HG02973 (cell line): ENCODE data around the gene PTRHD1.
A peak's percentile ranks its signal among the peaks of the same experiment; 100 is the strongest.
"Not testable (repeated sequence)": the region's sequence is repeated elsewhere in the genome, so short reads cannot be mapped to it uniquely, and the experiment has no call there.

Experiments used
- ATAC-seq: cut with Tn5 transposase; IDR thresholded peaks from one replicate; pipeline ENCODE4 v1.9.1; 2021; ENCODE audit warnings: moderate library complexity; ENCODE audit not compliant: unreplicated experiment

PTRHD1 gene, protein sequence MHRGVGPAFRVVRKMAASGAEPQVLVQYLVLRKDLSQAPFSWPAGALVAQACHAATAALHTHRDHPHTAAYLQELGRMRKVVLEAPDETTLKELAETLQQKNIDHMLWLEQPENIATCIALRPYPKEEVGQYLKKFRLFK

DNA sequence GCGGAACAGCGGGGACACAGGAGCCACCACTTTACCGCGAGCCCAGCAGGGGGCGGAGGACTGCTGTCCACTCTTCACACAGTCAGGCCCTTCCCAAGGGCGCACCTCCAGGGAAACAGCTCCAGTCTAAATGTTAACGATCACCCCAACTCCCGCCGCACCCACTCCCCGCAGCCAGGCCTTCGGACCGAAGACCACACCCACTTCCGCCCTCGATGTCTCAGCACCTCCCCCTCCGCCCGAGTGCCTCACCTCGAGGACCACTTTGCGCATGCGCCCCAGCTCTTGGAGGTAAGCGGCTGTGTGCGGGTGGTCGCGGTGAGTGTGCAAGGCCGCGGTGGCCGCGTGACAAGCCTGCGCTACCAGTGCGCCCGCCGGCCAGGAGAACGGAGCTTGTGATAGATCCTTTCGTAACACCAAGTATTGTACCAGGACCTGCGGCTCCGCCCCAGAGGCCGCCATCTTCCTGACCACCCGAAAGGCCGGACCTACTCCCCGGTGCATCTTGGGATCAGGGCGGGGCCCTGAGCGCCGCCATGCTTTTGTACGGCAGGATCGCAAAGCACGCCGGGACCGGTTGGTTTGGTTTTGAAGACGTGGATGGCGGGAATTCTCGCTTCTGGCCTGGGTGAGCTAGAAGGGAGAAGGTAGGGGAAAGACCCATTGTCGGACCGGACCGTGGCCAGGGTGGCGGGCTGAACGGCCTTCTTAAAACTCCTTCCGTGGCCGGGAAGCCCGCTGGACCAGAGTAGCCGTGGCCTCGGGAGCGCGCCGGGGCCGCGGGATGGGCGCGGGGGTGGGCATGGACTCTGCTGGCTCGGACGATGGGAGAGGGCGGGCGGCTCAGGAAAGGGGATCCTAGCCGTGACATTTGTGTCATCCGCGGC, at the start of gene PTRHD1, which contains the start of gene CENPO:
PTRHD1 (minus strand) TSS at position 518 of the 887 bp plus-strand sequence; CDS start at position 504, 14 bp downstream.
CENPO (plus strand) TSS at position 552 of the 887 bp plus-strand sequence. CDS start 495 bp downstream, outside the sequence.
- peak; percentile 89 for ATAC-seq

DNA sequence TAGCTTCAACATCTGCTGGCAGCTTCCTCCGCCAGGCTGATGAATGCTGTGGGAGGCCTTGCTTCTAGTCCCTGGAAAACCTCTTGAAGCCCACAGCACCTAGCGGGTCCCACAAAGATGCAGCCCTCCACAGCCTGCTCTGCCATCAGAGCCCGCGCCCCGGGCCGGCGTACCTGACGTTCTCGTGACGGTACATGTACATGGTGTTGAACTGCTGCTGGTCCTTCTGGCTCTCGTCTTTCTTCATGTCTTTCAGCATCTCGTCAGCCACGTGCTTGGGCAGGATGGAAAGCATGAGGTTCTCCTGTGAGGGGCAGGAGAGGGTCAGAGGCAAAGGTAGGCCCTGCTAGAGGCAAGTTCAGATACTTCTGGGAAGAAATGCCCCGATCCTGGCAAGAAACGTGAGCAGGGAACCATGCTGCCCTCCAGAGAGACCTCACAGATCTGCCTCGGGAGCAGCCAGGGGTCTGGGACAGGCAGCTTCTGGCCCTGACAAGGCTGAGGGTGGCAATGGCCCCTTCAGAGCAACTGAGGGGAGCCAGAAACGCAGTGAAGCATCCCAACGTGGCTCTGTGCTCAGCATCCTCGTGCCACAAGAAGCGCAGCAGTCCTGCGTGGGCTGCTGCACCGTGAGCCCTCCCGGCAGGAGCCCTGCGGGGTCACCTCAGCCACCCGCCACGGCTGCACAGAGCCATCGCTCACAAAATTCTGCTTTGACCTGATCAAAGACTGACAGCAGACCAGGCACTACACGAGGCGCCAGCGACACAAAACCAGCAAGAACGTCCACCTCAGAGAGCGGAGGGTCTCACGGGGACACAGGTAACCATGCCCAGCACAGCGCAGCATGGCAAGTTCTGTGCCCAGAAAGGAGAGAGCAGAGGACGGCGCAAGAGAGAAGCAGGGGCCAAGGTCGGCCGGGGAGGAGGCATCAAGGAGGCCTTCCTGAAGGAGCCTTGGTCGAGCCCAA, 49.2 kb upstream of the PTRHD1 start:
- no peak for ATAC-seq

DNA sequence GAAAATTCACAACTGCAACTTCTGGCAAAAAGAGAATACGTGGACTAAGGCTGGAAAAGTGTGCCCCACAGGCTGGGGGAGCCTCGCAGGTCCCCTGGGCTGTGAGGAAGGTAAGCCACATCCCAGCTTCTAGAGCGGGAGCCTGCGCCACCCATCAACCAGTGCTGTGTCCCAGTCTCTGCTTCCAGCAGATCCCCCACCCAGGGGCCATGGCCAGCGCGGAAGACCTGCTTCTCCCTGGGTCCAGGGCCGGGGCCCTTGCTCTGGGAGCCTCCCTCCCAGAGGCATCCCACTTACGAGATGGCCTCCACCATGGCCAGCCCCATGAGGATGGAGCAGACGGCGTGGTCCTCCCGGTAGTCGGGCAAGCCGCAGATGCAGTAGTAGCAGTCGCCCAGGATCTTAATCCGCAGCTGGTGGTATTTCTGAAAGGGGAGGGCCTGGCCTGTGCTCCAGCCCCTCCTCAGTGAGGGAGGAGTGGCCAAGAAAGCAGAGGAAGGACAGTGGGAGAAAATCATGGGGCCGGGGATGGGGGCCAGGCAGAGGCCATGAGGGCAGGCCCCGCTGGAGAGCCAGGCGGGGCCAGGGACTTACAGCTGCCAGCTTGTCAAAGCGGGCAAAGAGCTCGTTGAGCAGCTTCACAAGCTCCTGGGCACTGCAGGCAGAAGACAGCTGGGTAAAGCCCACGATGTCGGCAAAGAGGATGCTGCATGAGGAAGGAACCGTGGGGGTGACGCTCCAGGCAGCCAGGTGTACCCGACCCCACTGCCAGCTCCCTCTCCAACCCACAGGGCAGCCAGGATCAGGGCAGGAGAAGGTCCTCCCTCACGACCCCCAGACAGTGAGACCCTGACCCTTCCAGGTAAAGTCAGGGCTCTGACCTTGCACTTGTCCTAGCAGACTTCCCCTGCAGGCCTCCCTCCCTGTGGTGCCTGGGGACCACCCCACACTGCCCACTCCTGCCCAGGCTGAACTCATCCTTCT, 48.1 kb upstream of the PTRHD1 start:
- ATAC-seq = no peak

DNA sequence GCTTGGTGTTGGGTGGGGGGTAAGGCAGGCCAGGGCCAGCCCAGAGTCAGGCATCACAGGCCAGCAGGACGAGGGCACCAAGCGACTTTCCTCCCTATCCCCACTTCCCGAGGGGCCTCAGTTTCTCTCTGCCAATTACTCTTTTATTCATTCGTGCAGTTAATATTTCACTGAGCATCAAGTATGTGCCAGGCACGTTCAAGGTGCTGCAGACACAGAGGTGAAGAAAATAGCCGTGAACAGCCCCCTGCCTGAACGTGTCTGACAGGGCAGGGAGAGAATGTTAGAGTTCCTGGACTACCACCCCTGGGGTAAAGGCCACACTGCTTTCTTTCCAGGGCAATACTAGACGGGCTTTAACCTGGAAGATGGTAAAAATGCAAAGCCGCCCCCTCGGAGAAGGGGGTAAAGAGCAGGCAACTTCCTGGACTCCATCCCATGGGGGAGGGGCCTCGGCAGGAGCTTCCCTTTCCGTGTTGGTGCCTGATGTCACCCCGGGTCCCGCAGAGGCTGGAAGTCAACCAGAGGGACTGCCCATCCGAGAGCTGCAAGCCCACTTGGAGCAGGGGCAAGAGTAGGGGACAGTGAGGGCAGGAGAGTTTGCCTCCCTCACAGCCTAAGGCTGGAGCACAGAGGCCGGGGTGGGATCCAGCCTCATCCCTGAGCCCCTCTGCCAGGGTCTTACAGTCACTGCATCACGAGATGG, 47.1 kb upstream of the PTRHD1 start:
- no peak for ATAC-seq

DNA sequence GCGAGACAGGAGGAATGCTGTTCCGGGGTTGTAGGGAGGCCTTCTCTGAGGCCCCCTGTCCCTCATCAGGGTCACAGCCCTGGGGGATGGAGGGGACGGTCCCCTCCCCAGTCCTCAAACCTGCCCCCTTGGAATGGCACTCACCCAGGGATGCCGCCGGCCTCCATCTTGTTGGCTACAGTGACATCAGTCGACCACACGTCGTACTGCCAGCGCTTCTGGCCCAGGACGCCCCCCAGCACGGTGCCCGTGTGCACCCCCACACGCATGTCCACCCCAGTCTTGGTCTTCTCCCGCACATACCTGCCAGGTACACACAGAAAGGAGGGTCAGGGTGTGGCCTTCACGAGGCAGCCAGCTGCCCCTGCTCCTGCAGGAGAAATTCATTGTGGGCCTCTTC, 46.5 kb upstream of the PTRHD1 start:
- no peak for ATAC-seq

DNA sequence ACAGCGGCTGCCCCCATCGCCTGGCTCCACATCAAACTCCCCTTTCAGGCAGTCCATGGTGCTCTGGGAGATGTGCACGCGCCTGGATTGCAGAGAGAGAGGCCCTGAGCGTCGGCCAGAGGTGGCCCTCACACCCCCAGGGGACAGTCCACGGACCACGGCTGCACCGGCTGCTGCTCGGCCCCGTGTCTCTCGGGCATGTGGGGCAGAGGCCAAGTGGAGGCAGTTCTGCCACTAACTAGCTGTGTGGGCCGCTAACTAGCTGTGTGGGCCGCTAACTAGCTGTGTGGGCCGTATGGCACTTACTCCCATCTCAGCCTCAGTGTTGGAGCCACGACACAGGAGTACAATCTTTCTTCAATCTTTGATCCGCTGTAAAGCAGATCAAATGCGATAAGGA, 45.4 kb upstream of the PTRHD1 start:
- ATAC-seq = no peak

DNA sequence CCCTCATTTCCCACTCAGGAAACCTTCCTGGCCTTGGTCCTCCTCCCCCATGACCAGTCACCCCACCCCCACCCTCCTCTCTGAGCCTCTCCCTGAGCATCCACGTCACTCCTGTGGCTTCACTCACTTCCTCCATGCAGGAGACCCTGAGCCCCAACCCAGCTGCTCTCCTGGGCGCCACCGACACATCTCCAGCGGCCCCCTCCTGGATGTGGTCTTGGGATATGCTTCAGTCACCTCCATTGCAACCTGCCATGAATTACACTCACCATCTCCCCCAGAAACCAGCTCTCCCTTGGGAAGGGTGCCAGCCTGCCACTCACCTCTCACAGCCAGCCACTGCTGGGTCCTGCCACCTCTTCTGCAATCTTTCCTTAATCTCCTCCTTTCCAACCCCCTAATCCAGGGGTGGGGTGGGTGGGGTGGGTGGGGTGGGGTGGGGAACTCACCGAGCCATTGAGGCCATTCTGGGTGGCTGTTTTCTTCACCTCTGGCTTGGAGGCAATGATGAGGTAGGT, 44.9 kb upstream of the PTRHD1 start:
- ATAC-seq = no peak

DNA sequence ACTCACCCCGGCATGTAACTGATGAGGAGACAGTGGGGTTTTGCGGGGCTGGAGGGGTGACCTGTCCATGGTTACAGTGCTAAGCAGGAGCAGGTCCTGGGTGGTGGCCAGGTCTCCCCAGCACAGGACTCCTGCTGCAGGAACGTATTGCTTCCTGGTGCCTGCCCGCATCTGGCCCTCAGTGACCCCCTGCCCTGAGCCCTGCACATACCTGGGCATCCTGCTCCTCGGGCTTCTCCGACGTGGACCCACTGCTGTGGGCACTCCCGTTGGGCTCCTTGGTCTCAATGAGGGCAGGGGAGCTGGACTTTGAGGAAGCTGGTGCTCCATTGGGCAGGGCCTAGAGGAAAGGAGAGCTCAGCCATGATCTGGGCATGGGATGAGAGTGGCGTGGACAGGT, 43.5 kb upstream of the PTRHD1 start:
- no peak for ATAC-seq

DNA sequence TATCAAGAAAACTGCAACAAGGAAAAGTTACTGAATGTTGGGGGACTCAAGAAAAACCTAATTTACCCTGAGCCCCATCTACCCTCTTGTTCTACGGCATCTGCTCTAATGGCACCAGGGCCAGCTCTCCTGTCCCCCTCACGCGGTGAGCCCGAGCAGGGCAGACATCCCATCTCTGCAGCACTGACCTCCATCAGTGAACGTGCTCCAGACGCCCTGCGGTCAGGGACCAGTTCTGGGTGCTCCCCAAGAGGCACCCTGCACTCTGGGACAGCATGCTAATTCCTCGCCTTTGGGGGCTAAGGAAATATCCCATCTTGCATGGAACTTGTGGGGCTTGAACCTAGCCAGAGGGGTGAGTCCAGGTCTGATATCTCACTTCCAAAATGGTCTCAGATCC, 43.0 kb upstream of the PTRHD1 start:
- no peak for ATAC-seq

DNA sequence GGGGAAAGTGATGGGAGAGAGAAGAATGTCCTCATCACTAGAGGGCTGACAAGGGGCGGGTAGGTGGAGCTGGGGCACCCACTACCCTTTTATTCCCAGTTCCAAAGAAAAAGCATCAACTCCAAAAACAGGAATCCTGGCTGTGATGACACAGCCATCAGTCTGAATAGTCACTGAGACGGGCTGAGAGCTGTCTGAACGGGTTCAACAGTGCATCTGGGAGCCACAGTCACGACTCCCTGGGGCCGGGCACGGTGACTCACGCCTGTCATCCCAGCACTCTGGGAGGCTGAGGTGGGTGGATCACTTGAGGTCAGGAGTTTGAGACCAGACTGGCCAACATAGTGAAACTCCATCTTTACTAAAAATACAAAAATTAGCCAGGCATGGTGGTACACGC, 42.2 kb upstream of the PTRHD1 start:
- ATAC-seq = not testable (repeated sequence)

DNA sequence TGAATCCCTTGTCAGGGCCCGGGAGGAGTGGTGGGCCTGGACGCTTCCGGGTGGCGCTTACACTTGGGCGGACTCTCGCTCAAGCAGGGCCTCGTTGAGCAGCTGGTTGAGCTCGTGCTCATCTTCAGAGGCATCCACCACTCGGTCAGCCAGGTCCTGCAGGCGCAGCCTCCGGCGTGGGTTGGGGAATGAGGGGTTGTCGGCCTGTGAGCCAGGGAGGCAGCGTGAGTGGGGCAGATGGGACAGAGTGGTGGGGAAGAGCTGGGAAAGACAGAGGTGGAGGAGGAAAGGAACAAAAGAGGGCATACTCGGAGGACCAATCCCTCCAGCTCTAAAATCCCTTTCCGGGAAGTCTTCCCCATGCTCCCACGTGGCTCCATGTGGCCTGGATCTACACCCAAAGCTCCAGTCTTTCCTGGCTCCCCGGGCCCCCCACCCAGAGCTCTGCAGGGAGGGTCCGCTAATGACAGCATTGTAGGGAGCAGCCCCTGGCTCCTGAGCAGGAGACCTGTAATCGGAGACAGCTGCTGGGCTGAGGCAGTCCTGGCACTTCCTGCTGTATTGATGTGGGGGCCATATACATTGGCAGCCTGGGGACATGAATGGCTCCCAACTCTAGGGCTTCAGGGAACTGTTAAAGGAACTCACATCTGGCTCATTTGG, 41.7 kb upstream of the PTRHD1 start:
- no peak for ATAC-seq

DNA sequence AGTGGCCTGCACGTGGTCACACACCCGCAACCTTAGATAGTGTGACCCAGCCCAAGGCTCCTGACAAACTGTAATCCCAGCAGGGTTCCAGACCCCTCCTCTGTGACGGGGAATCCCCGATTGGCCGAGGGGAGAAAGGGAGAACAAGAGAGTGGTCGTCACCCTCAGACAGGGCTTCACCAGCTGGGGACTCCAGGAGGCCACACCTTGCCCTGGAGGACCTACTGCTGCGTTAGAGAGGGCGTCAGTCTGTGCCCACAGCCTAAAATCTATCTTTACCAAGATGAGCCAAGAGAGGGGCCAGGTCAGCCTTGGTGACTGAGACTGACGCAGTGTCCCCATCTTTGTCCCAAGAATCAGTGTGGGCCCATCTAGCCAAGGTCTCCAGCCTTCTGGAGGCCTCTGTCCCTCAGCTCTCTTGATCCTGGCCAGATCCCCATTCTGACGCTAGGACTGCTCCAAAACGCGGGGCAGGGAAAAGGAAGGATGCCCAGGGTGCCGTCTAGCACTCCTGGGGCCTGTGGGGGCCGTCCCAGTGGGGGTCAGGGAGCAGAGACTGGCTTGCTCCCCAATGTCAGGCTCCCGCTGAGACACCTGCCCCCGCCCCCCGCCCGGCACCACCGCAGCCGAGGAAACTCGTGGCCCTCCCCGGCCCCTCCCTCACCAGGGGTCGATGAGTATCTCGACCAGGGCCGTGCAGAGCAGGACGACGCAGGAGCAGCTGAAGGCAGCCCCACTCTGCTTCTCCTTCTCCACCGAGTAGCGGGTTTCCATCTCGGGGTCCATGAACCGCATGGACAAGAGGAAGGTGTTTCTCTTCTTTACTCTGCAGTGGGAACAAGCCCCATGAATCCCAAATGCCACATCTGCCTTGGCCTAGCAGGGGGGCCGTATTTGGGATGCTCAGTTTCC, 40.9 kb upstream of the PTRHD1 start:
- ATAC-seq = no peak

DNA sequence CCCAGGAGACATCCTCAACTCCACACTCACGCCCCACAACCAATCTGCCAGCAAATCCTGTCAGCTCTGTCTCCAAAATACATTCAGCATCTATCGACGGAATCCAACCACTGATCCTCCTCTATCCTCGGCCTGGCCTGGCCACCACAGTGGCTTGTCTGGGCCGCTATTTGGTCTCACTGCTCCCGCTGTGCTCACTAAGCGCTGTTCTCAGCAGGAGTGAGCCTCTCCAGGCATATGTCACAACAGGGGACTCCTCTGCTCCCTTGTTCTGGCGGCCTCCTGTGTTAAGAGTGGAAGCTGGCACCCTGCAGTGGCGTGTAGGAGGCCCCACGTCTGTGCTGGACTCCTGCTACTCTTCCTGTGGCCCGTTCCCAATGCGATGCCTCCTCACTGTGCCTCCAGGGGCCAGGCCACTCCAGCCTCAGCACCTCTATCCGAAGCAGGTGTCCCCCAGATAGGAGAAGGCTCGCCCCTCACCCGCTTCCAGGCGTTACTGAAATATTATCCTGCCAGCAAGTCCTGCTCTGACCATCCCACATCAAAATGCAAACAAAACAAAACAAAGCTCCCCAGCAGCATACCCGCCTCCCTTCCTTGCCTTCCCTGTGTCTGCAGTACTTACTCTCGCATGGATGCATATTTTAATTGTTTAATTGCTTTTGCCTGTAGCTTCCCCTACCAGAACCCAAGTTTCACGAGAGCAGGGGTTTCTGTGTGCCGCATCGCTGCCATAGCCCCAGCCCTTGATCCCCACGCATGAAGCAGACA, 39.9 kb upstream of the PTRHD1 start:
- ATAC-seq = no peak

DNA sequence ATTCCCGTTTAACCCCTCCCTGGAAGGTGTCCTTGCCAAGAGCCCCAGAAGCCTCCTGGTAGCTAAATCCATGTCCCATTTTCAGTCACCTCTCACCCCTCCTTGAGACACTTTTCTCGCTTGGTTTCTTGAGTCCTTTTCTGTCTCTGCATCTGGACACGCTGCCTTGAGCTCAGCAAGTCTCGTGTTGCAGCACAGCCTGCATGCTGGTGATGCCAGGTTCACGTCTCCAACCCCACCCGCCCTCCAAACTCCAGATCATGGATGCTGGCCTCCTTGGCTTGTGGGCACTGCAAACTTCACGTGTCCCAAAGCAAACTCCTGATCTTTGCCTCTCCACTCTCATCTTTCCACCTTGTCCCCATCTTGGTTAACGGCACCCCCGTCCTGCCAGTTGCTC, 39.3 kb upstream of the PTRHD1 start:
- ATAC-seq = no peak

DNA sequence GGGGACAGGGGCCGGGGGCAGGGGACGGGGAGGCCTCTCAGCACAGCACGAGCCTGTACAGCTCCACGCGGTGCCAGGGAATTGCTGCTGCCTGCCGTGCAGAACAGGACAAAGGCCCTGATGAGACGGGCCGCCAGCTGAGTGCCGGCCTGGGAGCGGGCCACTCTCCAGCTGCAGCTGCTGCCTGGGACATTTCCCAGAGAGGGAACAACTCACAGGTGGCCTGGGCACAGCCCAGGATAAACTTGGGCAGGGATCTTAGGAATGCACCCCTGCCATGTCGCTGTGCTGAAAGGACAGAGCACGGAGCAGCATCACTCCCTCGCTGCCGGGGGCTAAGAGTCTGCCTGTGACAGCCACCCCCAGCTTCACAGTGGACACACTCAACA, 38.9 kb upstream of the PTRHD1 start:
- no peak for ATAC-seq

DNA sequence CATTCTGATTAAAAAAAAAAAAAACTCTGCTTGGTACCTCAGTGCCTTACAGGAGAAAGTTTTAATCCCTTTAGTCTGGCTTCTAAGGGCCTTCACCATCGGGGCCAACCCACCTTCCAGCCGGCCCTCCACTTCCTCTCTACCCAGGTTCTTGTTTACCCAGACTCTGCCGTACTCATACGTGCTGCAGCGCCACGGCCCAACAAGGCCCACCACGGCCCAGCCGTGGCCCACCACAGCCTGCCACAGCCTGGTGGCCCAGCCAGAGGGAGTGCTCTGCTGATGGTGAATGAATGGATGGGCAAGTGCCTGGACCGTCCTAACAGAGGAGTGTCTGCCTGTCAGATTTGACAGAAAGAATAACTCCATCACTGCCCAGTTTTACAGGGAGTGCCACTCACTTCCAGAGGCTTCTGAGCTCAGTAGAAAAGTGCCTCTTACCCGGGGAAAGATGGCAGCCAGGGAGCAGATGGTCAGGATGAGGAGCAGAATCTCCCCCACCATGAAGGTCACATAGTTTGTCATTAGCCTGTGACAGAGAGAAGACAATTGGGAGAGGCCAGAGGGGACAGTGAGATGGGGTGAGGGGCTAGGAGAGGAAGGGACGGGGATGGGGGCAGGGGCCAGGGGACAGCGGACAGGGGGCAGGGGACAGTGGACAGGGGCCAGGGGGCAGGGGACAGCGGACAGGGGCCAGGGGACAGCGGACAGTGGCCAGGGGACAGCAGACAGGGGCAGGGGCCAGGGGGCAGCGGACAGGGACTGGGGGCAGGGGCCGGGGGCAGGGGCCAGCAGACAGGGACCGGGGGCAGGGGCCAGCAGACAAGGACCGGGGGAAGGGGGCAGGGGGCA, 38.3 kb upstream of the PTRHD1 start:
- no peak for ATAC-seq
